ENCODE data around the gene CLPSL1. TPM values are rescaled to one million over a fixed set of nuclear protein-coding genes. Genes with fewer than 3 reads are reported as not detected.

Gene CLPSL1
- total RNA-seq, 1 donor from 2014 or later = not detected

- Mint-ChIP-seq H3K4me1 (ENCODE audit: unreplicated experiment) (no peaks in the 10 kb centered on the region), H3K27ac (no peak overlapping the region)
- no peak for TF ChIP-seq CTCF (conservative IDR thresholded peaks at IDR 0.05)
Observed at GRCh38 chr6:35798706-35799105, 17.9 kb downstream of the CLPSL1 start.

GRCh38 chr6:35801148-35801547 lies 20.3 kb downstream of the CLPSL1 start:
- no peak for TF ChIP-seq CTCF (conservative IDR thresholded peaks at IDR 0.05)
- peaks cover under 1% of the 10 kb centered on the region for H3K27me3 Mint-ChIP-seq
- H3K4me1 Mint-ChIP-seq (ENCODE audit: unreplicated experiment) = no peaks in the 10 kb centered on the region
- H3K27ac Mint-ChIP-seq = no peak overlapping the region
- no peaks in the 10 kb centered on the region for H3K9me3 Mint-ChIP-seq
- H3K36me3 Mint-ChIP-seq = no peaks in the 10 kb centered on the region
- H3K4me3 Mint-ChIP-seq = no peak overlapping the region
- DNase-seq (ENCODE audit: extremely low spot score, unreplicated experiment) = no peak

More at GRCh38 chr6:35798706-35799105, 17.9 kb downstream of the CLPSL1 start:
- DNase-seq (ENCODE audit: extremely low spot score, unreplicated experiment) = no peak
- Mint-ChIP-seq H3K4me3 (no peak overlapping the region), H3K27me3 (peaks cover 1% of the 10 kb centered on the region), H3K9me3 (no peaks in the 10 kb centered on the region), H3K36me3 (no peaks in the 10 kb centered on the region)

- Mint-ChIP-seq H3K27me3 (peaks cover 6% of the 10 kb centered on the region), H3K9me3 (no peaks in the 10 kb centered on the region), H3K36me3 (no peaks in the 10 kb centered on the region), H3K27ac (no peak within 1 kb of the TSS), H3K4me3 (peak within 1 kb of the TSS; percentile 69), H3K4me1 (ENCODE audit: unreplicated experiment) (no peaks in the 10 kb centered on the region)
- peak; percentile 83 for DNase-seq (ENCODE audit: extremely low spot score, unreplicated experiment)
- no peak for TF ChIP-seq CTCF (conservative IDR thresholded peaks at IDR 0.05)
Observed at GRCh38 chr6:35804996-35805736, 24.3 kb downstream of the CLPSL1 start, which contains the start of gene LHFPL5. Gene LHFPL5 (plus strand): TSS chr6:35805352. CDS start chr6:35805671, 319 bp downstream.

GRCh38 chr6:35808688-35809087 lies 27.9 kb downstream of the CLPSL1 start:
- Mint-ChIP-seq H3K4me1 (ENCODE audit: unreplicated experiment) (no peaks in the 10 kb centered on the region), H3K36me3 (no peaks in the 10 kb centered on the region), H3K9me3 (no peaks in the 10 kb centered on the region), H3K27ac (no peak overlapping the region), H3K27me3 (peaks cover 6% of the 10 kb centered on the region), H3K4me3 (no peak overlapping the region)
- no peak for TF ChIP-seq CTCF (conservative IDR thresholded peaks at IDR 0.05)
- DNase-seq (ENCODE audit: extremely low spot score, unreplicated experiment) = no peak

- Mint-ChIP-seq H3K9me3 (no peaks in the 10 kb centered on the region), H3K4me1 (ENCODE audit: unreplicated experiment) (no peaks in the 10 kb centered on the region), H3K27me3 (peaks cover 6% of the 10 kb centered on the region), H3K36me3 (no peaks in the 10 kb centered on the region), H3K4me3 (no peak overlapping the region), H3K27ac (no peak overlapping the region)
- no peak for TF ChIP-seq CTCF (conservative IDR thresholded peaks at IDR 0.05)
- DNase-seq (ENCODE audit: extremely low spot score, unreplicated experiment) = no peak
Observed at GRCh38 chr6:35809809-35810208, 29.0 kb downstream of the CLPSL1 start.

All from type B pancreatic cell (in vitro differentiated cells).